ENCODE results near the gene CFAP46.

Gene CFAP46

DNA sequence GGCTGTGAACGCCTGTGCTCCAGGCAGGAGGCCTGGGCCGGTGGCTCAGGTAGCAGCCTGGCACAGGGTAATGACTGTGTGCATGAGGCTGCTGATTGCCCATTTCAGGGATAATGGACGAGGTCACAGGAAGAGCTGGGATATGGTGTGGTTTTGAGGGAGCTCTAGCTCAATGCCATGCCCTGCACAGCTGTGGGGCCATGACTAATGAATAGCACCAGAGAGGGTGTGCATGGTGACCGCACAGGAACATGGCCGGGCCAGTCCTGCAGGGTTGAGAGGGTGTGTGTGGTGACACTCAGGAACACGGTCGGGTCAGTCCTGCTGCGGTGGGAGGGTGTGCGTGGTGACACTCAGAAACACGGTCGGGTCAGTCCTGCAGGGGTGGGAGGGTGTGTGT, 178.3 kb downstream of the CFAP46 start:
- DNase-seq: no peak

DNA sequence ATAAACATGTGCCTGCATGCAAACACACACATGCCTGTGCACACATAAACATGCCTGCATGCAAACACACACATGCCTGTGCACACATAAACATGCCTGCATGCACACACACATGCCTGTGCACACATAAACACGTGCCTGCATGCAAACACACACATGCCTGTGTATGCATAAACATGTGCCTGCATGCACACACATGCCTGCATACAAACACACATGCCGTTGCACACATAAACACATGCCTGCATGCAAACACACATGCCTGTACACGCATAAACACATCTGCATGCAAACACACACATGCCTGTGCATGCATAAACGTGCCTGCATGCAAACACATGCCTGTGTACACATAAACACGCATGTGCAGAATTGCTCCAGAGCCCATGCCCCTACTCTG, 178.8 kb downstream of the CFAP46 start:
- no peak for DNase-seq

DNA sequence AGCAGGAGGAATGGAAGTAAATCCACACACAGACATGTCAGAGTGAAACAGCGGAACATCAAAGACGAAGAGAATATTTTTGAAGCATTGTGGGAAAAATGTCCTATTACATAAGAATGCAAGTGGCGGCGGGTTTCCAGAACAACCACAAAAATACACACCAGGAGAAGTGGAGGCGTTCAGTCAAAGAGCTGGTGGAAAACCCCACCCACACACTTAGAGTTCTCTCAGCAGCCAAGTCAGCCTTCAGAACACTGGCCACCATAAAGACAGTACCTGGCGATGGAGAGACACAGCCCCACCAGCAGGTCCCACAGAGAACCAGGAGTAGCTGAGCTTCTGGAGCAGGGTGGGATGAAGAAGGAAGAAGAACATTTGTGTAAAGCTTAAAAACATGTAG, 180.1 kb downstream of the CFAP46 start:
- DNase-seq: no peak

DNA sequence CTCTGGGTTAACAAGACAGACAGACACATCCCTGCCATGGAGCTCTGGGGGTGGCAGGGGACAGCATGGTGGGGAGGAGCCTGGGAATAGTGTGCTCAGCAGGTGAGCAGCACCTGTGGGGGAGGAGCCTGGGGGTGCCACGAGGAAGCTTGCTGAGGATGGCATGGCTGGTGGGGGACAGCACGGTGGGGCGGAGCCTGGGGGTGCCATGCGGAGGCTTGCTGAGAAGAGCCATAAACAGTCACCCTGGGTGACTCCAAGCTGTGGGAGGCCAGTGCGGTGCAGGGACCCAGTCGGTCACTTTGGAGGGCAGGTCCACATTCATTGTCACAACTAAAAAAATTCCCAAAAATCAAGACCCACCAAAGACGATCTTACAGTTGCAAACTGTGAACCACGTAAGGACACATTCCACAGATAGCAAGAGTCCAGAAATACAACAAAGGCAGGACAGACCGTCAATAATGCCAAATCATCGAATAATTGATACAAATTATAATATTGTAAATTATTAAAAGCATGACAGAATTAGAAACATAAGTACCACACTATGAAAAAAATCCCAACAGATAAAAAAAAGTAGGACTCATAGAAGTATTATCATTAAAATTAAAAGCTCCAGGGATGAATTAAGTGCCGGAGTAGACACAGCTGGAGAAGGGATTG, 180.8 kb downstream of the CFAP46 start:
- no peak for DNase-seq

DNA sequence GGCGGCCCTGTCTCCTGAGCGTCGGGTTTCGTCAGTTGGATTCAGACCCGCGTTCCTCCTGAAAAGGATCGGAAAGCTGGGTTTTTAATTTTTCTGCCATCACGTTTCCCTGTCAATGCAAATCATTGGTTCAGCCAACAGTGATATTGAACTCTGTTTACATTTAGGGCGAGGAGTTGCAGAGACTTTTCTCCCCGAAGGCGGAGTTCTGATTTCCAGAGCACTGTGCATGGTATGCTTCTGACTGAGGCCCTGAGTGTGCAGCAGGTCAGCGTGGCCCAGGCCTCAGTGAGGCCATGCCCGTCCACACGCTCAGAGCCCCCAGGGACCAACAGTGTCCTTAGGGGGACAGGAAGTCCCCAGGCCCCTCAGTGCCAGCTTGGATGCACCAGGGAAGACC, 183.5 kb downstream of the CFAP46 start:
- DNase-seq: no peak

Data from NCI-H774 (cell line).